Activated naive CD4-positive, alpha-beta T cell treated with anti-CD3 and anti-CD28 coated beads for 36 hours (primary cell): ENCODE measurements around the gene IGFBPL1. TPM values are rescaled to one million over a fixed set of nuclear protein-coding genes. Genes with fewer than 3 reads are reported as not detected.

Experiments used
- CTCF ChIA-PET: fragments of 350-600 bp; sonication (Branson Sonifier 250); formaldehyde crosslinking; loops from one replicate; lab custom pipeline; 2021; ENCODE audit warnings: antibody characterized with exemption; lab: Charles Lee
- DNase-seq: peaks from one replicate; pipeline ENCODE4 v3.0.0-alpha.2; 2020
- H3K27ac Mint-ChIP-seq: one replicate; pipeline ENCODE4 v1.8.0; 2021; ENCODE audit warnings: mild to moderate bottlenecking, mixed read lengths
- H3K27me3 Mint-ChIP-seq: one replicate; pipeline ENCODE4 v1.8.0; 2021; ENCODE audit warnings: low read depth, mixed read lengths
- H3K36me3 Mint-ChIP-seq: one replicate; pipeline ENCODE4 v1.8.0; 2021; ENCODE audit warnings: low read depth, mixed read lengths
- H3K4me1 Mint-ChIP-seq: one replicate; pipeline ENCODE4 v1.8.0; 2021; ENCODE audit warnings: low read depth, mixed read lengths
- H3K4me3 Mint-ChIP-seq: one replicate; pipeline ENCODE4 v1.8.0; 2021; ENCODE audit warnings: mild to moderate bottlenecking, moderate library complexity, mixed read lengths
- H3K9me3 Mint-ChIP-seq: one replicate; pipeline ENCODE4 v1.8.0; 2021; ENCODE audit warnings: mixed read lengths
- intact Hi-C: fragments of 100-400 bp; cut with micrococcal nuclease; formaldehyde crosslinking; loops from one replicate; pipeline ENCODE4 v1.15.1; 2023
- total RNA-seq, 2 experiments: library from RNA; stranded (reverse); gene quantifications; one replicate each; pipeline ENCODE4 v1.2.3, GENCODE V29; 2021

The IGFBPL1 gene
- total RNA-seq, 2 experiments from 2014 or later, result 0.20 to 0.26 TPM

- no peak for DNase-seq
- Mint-ChIP-seq H3K36me3 (no peaks in the 10 kb centered on the region), H3K27me3 (peaks cover 4% of the 10 kb centered on the region), H3K4me3 (no peak overlapping the region), H3K27ac (no peak overlapping the region), H3K9me3 (peaks cover 3% of the 10 kb centered on the region), H3K4me1 (peaks cover 6% of the 10 kb centered on the region)
- CTCF ChIA-PET, result interaction anchor here (0.7 to 1.3 kb wide), 2 partner anchors 40 to 143 kb away, joined by 3 read pairs; no protein-coding TSS in a partner anchor
- intact Hi-C loops, result no loop called here
These were observed 16.3 kb upstream of the IGFBPL1 start for GRCh38 chr9:38440516-38440915.

GRCh38 chr9:38439916-38440301 is 15.7 kb upstream of the IGFBPL1 start:
- DNase-seq, result no peak
- peaks cover 6% of the 10 kb centered on the region for H3K4me1 Mint-ChIP-seq
- peaks cover 3% of the 10 kb centered on the region for H3K9me3 Mint-ChIP-seq
- no peaks in the 10 kb centered on the region for H3K36me3 Mint-ChIP-seq
- H3K27ac Mint-ChIP-seq, result no peak overlapping the region
- intact Hi-C loops, result loop anchor here (10.0 kb wide), 1 partner anchor 275 kb away; no protein-coding TSS in a partner anchor
- H3K27me3 Mint-ChIP-seq, result no peaks in the 10 kb centered on the region
- CTCF ChIA-PET, result no interaction called here
- no peak overlapping the region for H3K4me3 Mint-ChIP-seq

DNA sequence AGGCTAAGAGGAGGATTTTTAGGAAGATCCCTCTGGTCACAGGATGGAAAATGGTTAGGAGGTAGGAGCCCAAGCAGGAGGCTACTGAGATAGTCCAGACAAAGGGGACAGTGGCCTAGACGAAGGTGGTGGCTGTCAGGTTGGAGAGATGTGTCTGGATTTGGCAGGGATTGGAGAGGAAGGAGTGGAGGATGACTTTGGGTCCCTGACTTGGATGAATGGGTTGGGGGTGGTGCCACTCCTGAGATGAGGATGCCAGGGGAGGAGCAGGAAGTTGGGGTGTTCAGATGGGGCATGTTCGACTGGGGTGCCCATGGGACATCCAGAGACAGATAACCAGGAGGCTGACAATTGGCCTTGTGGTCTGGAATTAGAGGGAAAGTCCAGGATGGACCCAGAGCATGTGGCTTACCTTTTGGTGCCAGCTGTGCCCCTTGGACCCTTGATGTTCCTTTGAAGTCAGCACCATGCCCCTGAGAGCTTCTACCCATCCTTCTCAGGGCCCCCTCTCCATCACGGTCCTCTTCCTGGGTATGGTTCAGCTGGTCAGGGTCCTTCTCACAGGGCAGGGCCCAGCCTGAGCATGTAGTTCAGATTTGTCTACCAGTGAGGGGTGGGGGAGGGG is 15.1 kb upstream of the IGFBPL1 start:
- Mint-ChIP-seq H3K4me3 (no peak overlapping the region), H3K27me3 (no peaks in the 10 kb centered on the region), H3K36me3 (no peaks in the 10 kb centered on the region), H3K9me3 (peaks cover 3% of the 10 kb centered on the region), H3K27ac (no peak overlapping the region), H3K4me1 (peaks cover 6% of the 10 kb centered on the region)
- CTCF ChIA-PET, result no interaction called here
- intact Hi-C loops, result loop anchor here (10.0 kb wide), 1 partner anchor 275 kb away; no protein-coding TSS in a partner anchor
- no peak for DNase-seq

DNA sequence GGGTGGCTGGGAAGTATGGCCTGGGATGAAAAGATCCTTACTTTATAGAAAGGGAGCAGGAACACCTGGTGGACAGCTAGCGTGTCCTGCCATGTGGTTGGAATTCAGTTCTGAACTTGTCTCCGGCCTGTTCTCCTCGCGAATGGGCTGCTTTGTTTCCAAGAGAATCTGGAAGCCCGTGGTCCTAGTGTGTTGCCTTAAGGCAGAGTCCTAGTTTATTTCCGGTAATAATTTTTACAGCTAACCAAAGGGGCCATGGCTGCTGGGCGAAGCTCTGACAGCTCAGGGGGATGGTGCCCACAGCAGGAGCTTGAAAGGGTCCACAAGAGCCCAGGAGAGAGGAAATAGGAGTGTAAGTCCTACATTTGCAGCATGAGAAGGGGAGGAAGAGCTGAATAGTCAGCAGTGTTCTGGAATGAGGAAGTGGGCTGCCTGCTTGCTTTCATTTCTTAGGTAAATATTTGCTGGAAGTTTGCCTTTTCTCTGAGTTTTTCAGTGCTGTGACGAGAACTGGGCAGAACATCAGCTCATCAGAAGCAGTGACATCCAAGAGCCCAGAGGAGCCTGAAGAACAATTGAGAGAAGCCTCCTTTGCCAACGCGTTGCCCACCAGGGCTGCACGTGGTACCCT is 13.1 kb upstream of the IGFBPL1 start:
- no peaks in the 10 kb centered on the region for H3K27me3 Mint-ChIP-seq
- intact Hi-C loops, result loop anchor here (10.0 kb wide), 1 partner anchor 273 kb away; no protein-coding TSS in a partner anchor
- peaks cover 8% of the 10 kb centered on the region for H3K4me1 Mint-ChIP-seq
- CTCF ChIA-PET, result interaction anchor here (0.9 to 1.3 kb wide), 2 partner anchors 20 to 21 kb away, joined by 3 read pairs; no protein-coding TSS in a partner anchor
- H3K36me3 Mint-ChIP-seq, result no peaks in the 10 kb centered on the region
- no peak overlapping the region for H3K27ac Mint-ChIP-seq
- DNase-seq, result no peak
- H3K4me3 Mint-ChIP-seq, result no peak overlapping the region
- H3K9me3 Mint-ChIP-seq, result peaks cover 3% of the 10 kb centered on the region

DNA sequence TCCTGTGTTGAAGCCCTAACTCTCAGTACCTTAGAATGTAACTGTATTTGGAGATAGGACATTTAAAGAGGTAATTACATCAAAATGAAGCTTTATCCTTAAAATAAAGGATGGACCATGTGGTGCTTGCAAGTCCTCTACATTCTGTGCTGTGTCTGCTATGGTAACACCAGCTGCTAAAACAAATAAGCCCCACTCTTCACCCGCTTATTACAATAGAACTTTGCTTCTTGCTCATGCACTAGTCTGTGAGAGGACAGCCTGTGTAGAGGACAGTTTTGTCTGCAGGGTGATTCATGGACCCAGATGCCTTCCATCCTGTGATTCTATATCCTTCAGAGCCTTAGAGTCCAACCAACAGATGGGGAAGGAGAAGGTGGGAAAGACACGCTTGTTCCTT is 12.5 kb upstream of the IGFBPL1 start:
- H3K27ac Mint-ChIP-seq, result no peak overlapping the region
- intact Hi-C loops, result loop anchor here (10.0 kb wide), 1 partner anchor 272 kb away; no protein-coding TSS in a partner anchor
- no peaks in the 10 kb centered on the region for H3K27me3 Mint-ChIP-seq
- peaks cover 8% of the 10 kb centered on the region for H3K4me1 Mint-ChIP-seq
- H3K4me3 Mint-ChIP-seq, result no peak overlapping the region
- DNase-seq, result no peak
- no peaks in the 10 kb centered on the region for H3K36me3 Mint-ChIP-seq
- peaks cover 3% of the 10 kb centered on the region for H3K9me3 Mint-ChIP-seq
- CTCF ChIA-PET, result interaction anchor here (0.6 to 1.3 kb wide), 2 partner anchors 15 to 22 kb away, joined by 3 read pairs; no protein-coding TSS in a partner anchor

GRCh38 chr9:38435521-38435920 is 11.3 kb upstream of the IGFBPL1 start:
- CTCF ChIA-PET, result interaction anchor here (0.6 to 0.8 kb wide), 2 partner anchors 19 to 191 kb away, joined by 3 to 4 read pairs; no protein-coding TSS in a partner anchor
- Mint-ChIP-seq H3K36me3 (no peaks in the 10 kb centered on the region), H3K4me1 (peaks cover 16% of the 10 kb centered on the region), H3K27ac (no peak overlapping the region), H3K9me3 (peaks cover 3% of the 10 kb centered on the region), H3K27me3 (no peaks in the 10 kb centered on the region), H3K4me3 (no peak overlapping the region)
- no peak for DNase-seq
- intact Hi-C loops, result loop anchor here (10.0 kb wide), 1 partner anchor 271 kb away; no protein-coding TSS in a partner anchor

GRCh38 chr9:38434853-38435252 is 10.6 kb upstream of the IGFBPL1 start:
- peaks cover 16% of the 10 kb centered on the region for H3K4me1 Mint-ChIP-seq
- peaks cover 3% of the 10 kb centered on the region for H3K9me3 Mint-ChIP-seq
- H3K27ac Mint-ChIP-seq, result no peak overlapping the region
- CTCF ChIA-PET, result interaction anchor here (1.5 to 5.4 kb wide), 3 partner anchors 16 to 954 kb away, joined by 5 to 39 read pairs (median 11); no protein-coding TSS in a partner anchor
- H3K4me3 Mint-ChIP-seq, result no peak overlapping the region
- no peaks in the 10 kb centered on the region for H3K36me3 Mint-ChIP-seq
- no peaks in the 10 kb centered on the region for H3K27me3 Mint-ChIP-seq
- no peak for DNase-seq
- intact Hi-C loops, result loop anchor here (10.0 kb wide), 1 partner anchor 270 kb away; no protein-coding TSS in a partner anchor

DNA sequence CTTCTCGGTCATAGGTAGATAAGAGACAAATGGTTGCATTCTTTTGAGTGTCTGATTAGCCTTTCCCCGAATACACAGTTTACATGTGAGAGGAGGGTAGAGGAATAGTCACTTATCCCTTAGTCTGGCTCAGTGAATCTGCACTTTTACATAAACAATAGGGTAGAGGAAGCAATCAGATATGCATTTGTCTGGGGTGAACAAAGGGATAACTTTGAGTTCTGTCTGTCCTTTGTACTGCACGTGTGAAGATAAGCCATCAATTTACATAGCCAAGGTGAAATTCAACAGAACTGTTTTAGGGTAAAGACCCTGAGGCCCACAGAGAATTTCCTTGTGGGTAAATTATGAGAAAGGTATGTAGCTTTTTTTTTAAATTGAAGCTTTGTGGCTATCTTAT is 10.1 kb upstream of the IGFBPL1 start:
- Mint-ChIP-seq H3K27ac (no peak overlapping the region), H3K9me3 (peaks cover 3% of the 10 kb centered on the region), H3K27me3 (no peaks in the 10 kb centered on the region), H3K4me1 (peaks cover 16% of the 10 kb centered on the region), H3K4me3 (no peak overlapping the region), H3K36me3 (no peaks in the 10 kb centered on the region)
- CTCF ChIA-PET, result interaction anchor here (1.5 to 5.4 kb wide), 3 partner anchors 16 to 953 kb away, joined by 5 to 39 read pairs (median 11); no protein-coding TSS in a partner anchor
- no peak for DNase-seq
- intact Hi-C loops, result loop anchor here (10.0 kb wide), 1 partner anchor 270 kb away; no protein-coding TSS in a partner anchor

- no peak overlapping the region for H3K4me3 Mint-ChIP-seq
- peaks cover 13% of the 10 kb centered on the region for H3K4me1 Mint-ChIP-seq
- peaks cover 3% of the 10 kb centered on the region for H3K9me3 Mint-ChIP-seq
- H3K27ac Mint-ChIP-seq, result no peak overlapping the region
- H3K27me3 Mint-ChIP-seq, result no peaks in the 10 kb centered on the region
- H3K36me3 Mint-ChIP-seq, result no peaks in the 10 kb centered on the region
- intact Hi-C loops, result loop anchor here (1.0 to 10.0 kb wide), 3 partner anchors 62 to 520 kb away; no protein-coding TSS in a partner anchor
- DNase-seq, result no peak
- CTCF ChIA-PET, result interaction anchor here (0.7 to 5.4 kb wide), 7 partner anchors 9 to 189 kb away, joined by 3 to 39 read pairs (median 4); no protein-coding TSS in a partner anchor
These were observed 8.8 kb upstream of the IGFBPL1 start for GRCh38 chr9:38432922-38433510.

DNA sequence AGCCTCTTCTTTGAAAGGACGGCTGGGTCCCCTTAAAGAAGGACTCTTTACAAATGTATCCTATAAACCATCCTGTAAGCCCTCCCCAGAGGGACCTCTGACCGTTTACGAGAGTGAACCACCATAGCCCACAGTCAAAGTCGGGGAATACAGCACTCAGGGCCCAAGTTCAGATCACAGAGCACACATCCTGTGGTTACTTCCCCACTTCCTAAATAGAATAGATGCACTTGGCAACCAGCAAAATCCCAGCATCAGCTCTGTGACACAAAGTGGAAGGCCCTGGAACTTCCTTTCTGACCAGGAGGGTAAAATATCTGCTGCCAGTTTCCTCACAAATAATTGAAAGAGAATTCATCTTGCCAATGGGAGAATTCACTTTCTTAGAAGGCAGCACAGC is 6.9 kb upstream of the IGFBPL1 start:
- Mint-ChIP-seq H3K27me3 (no peaks in the 10 kb centered on the region), H3K36me3 (no peaks in the 10 kb centered on the region), H3K9me3 (no peaks in the 10 kb centered on the region), H3K4me1 (peaks cover 12% of the 10 kb centered on the region), H3K27ac (no peak overlapping the region), H3K4me3 (no peak overlapping the region)
- CTCF ChIA-PET, result interaction anchor here (1.0 to 5.4 kb wide), 3 partner anchors 11 to 517 kb away, joined by 3 to 39 read pairs (median 10); no protein-coding TSS in a partner anchor
- no peak for DNase-seq
- intact Hi-C loops, result loop anchor here (10.0 kb wide), 1 partner anchor 266 kb away; no protein-coding TSS in a partner anchor

- intact Hi-C loops, result no loop called here
- H3K36me3 Mint-ChIP-seq, result no peaks in the 10 kb centered on the region
- H3K27me3 Mint-ChIP-seq, result peaks cover 15% of the 10 kb centered on the region
- no peak overlapping the region for H3K4me3 Mint-ChIP-seq
- no peaks in the 10 kb centered on the region for H3K9me3 Mint-ChIP-seq
- H3K4me1 Mint-ChIP-seq, result peaks cover 11% of the 10 kb centered on the region
- no peak overlapping the region for H3K27ac Mint-ChIP-seq
- CTCF ChIA-PET, result no interaction called here
- DNase-seq, result no peak
These were observed 3.8 kb upstream of the IGFBPL1 start for GRCh38 chr9:38428062-38428461.

DNA sequence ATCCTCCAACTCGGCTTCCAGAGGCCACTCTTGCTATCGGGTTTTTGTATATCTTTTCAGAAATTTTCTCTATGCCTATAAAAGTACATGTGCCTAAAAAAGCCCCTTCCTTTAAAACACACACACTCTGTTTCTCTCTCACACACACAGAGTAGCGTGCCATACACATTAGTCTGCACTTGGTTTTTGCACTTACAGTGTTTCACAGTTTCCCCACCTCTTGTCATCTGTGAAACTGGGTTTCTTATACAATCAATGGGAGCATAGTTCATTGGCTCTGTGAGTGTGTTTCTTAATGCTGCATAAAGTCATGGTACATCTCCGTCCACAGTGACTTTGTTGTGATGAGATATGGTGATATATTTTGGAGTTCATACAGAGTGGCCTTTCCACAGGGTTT is 664 bp upstream of the IGFBPL1 start:
- H3K9me3 Mint-ChIP-seq, result no peaks in the 10 kb centered on the region
- H3K27me3 Mint-ChIP-seq, result peaks cover 17% of the 10 kb centered on the region
- H3K4me1 Mint-ChIP-seq, result peaks cover 3% of the 10 kb centered on the region
- no peak overlapping the region for H3K27ac Mint-ChIP-seq
- no peak for DNase-seq
- H3K4me3 Mint-ChIP-seq, result peak overlapping the region; percentile 13
- CTCF ChIA-PET, result no interaction called here
- H3K36me3 Mint-ChIP-seq, result no peaks in the 10 kb centered on the region
- intact Hi-C loops, result no loop called here
